ENCODE results near the gene LEMD2. TPM values are rescaled to one million over a fixed set of nuclear protein-coding genes. Genes with fewer than 3 reads are reported as not detected.

The LEMD2 gene
- total and polyA plus RNA-seq, 4 donors = 30.0 to 85.2 (median 65.0) TPM

DNA sequence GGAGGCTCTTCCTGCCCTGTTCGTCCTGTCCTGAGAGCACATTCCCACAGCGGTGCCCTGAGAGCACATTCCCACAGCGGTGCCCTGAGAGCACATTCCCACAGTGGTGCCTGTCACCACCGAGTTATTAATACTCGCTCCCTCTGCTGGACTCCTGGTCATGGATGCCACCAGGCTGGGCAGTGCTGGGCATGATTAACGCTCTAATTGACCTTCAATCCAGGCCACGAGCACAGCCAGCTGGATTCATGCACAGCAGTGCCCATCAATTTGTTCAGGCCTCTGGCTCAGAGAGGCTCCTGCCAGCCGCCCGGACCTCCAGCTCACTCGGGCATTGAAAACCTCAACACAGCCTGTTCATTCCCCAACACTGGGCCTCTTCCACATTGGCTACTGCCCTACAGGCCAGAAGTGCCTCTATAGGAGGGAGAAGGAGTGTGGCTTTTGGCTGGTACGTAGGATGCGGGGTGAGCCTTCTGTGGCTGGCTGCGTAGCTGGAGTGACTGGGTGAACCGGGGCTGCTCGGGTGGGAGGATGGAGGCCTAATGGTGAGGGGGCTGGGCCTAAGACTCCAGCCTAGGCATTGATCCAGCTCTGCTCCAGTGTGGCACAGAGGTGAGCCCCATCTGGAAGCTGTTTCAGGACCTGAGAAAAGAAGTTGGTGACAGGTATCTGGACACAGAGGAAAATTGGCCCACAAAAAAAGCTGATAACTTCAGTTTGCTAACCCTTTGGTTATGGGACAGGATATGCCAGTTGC is 51.5 kb downstream of the LEMD2 start:
- WGBS (ENCODE audit: insufficient coverage) = 36% methylated on average over 12 of the region's 15 CpGs
- peak in 2 of 6 donors; percentile 36 to 59 for DNase-seq (ENCODE audit: low read depth in 4 of 6, low spot score in 6 of 6)
- no peak overlapping the region for H3K27ac ChIP-seq (ENCODE audit: low read depth, low read length)

DNA sequence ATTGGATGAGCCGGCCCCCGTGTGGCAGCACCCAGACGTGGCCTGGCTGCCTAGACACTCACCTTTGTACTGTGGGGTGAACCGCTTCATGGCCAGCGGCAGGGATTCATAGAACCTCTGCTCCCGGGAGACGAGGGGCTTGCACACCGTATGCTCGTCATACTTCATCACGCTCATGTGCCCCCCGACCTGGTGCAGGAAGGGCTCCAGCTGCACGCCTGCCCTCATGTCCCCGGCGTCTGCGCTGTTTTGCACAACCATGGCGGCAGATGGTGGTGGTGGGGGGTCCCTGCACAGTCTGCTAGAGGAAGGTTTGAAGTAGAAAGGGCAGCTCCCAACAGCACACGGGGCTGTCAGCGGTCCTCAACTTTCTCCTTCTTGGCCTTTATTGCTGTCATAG is 53.7 kb downstream of the LEMD2 start:
- peaks cover 41% of the 10 kb centered on the region for H3K4me1 ChIP-seq (ENCODE audit: control insufficient read depth, insufficient read depth, low read length)
- no peaks in the 10 kb centered on the region for H3K36me3 ChIP-seq (ENCODE audit: control insufficient read depth, insufficient read depth, low read length)
- 79% methylated on average over 18 of the region's 18 CpGs for WGBS (ENCODE audit: insufficient coverage)
- H3K27me3 ChIP-seq (ENCODE audit: control insufficient read depth, insufficient read depth, low read length) = no peaks in the 10 kb centered on the region
- H3K27ac ChIP-seq (ENCODE audit: low read depth, low read length) = no peak overlapping the region
- H3K9me3 ChIP-seq (ENCODE audit: control insufficient read depth, insufficient read depth, low read length) = no peaks in the 10 kb centered on the region
- DNase-seq (ENCODE audit: low read depth in 4 of 6, low spot score in 6 of 6) = no peak
- no peak overlapping the region for H3K4me3 ChIP-seq (ENCODE audit: low read depth, low read length)

More for the DNA sequence above, 51.5 kb downstream of the LEMD2 start:
- Histone ChIP-seq H3K9me3 (ENCODE audit: control insufficient read depth, insufficient read depth, low read length) (no peaks in the 10 kb centered on the region), H3K36me3 (ENCODE audit: control insufficient read depth, insufficient read depth, low read length) (no peaks in the 10 kb centered on the region), H3K4me1 (ENCODE audit: control insufficient read depth, insufficient read depth, low read length) (peaks cover 27% of the 10 kb centered on the region), H3K4me3 (ENCODE audit: low read depth, low read length) (no peak overlapping the region), H3K27me3 (ENCODE audit: control insufficient read depth, insufficient read depth, low read length) (no peaks in the 10 kb centered on the region)

DNA sequence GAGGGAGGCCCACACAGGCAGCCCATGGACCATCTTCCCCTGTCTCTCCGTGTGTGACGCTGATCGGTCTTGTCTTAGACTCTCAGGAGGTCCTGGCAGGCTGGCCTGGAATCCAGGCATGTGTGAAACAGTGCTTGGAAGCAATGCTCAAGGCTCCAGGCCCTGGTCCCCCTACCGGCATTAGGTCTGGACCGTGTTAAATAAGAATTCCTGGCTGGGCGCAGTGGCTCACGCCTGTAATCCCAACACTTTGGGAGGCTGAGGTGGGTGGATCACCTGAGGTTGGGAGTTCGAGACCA is 55.3 kb downstream of the LEMD2 start:
- H3K27me3 ChIP-seq (ENCODE audit: control insufficient read depth, insufficient read depth, low read length) = no peaks in the 10 kb centered on the region
- peaks cover 42% of the 10 kb centered on the region for H3K4me1 ChIP-seq (ENCODE audit: control insufficient read depth, insufficient read depth, low read length)
- no peaks in the 10 kb centered on the region for H3K36me3 ChIP-seq (ENCODE audit: control insufficient read depth, insufficient read depth, low read length)
- no peak for DNase-seq (ENCODE audit: low read depth in 4 of 6, low spot score in 6 of 6)
- no peaks in the 10 kb centered on the region for H3K9me3 ChIP-seq (ENCODE audit: control insufficient read depth, insufficient read depth, low read length)
- H3K27ac ChIP-seq (ENCODE audit: low read depth, low read length) = no peak overlapping the region
- no peak overlapping the region for H3K4me3 ChIP-seq (ENCODE audit: low read depth, low read length)
- 88% methylated on average over 7 of the region's 8 CpGs for WGBS (ENCODE audit: insufficient coverage)

DNA sequence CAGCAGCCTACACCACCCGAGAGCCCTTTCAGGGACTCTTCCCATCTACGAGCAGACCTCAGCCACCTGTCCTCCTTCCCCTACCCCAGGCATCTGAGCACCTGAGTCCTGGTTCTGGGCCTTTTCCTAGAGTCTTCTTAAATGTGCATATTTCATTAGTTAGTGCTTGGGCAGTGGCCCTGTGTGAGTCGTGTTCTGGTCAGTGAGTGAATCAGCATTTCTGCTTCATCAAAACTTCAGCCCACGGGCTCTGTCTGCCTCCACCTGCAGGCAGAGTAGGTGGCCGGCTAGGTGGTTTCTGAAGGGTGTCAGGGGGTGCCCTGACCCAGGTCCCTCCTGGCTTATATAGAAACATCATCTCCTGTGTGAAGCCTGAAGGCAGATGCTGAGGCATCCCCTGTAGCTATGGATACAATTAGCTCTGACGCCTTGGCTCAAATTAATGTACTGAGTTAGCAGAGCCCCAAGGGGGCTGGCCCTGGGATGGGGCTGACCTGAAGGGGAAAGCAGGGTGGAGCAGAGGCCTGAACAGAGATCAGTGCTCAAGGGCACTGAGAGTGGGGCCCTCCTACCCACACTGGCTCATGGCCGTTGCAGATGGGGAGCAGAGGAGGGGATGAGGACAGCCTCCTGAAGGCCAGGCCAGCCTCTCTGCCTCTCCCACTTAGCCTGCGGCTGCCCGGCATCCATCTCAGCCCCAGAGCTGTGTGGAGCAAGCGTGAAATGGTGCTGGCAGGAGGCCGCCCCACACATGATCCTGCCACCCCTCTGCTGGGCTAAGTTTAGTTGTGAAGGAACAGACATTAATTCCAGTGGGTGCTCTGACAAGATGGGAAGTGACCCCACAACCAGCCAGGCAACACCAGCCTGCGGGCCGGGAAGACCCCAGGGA is 55.9 kb downstream of the LEMD2 start:
- no peak overlapping the region for H3K4me3 ChIP-seq (ENCODE audit: low read depth, low read length)
- no peaks in the 10 kb centered on the region for H3K36me3 ChIP-seq (ENCODE audit: control insufficient read depth, insufficient read depth, low read length)
- no peaks in the 10 kb centered on the region for H3K9me3 ChIP-seq (ENCODE audit: control insufficient read depth, insufficient read depth, low read length)
- 78% methylated on average over 8 of the region's 13 CpGs for WGBS (ENCODE audit: insufficient coverage)
- H3K27ac ChIP-seq (ENCODE audit: low read depth, low read length) = no peak overlapping the region
- no peaks in the 10 kb centered on the region for H3K27me3 ChIP-seq (ENCODE audit: control insufficient read depth, insufficient read depth, low read length)
- DNase-seq (ENCODE audit: low read depth in 4 of 6, low spot score in 6 of 6) = no peak
- H3K4me1 ChIP-seq (ENCODE audit: control insufficient read depth, insufficient read depth, low read length) = peaks cover 41% of the 10 kb centered on the region

DNA sequence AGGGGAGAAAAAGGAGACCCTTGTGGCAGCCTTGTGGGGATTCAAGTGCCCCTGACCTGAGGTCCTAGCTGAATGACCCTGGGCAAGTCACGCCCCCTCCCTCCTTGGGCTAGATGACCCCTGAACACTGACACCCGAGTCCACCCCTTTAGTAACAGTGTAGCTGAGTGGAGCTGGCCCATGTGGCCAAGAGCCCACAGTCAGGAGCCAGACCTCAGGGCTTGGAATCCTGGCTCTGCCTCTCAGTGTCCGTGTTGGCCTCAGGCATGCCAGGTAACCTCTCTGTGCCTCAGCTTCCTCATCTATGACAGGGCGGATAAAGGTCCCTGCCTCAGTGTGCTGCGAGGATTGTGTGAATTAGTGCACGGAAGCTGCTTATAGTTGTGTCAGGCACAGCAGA is 56.5 kb downstream of the LEMD2 start:
- no peaks in the 10 kb centered on the region for H3K36me3 ChIP-seq (ENCODE audit: control insufficient read depth, insufficient read depth, low read length)
- 85% methylated on average over 6 of the region's 6 CpGs for WGBS (ENCODE audit: insufficient coverage)
- no peak overlapping the region for H3K27ac ChIP-seq (ENCODE audit: low read depth, low read length)

DNA sequence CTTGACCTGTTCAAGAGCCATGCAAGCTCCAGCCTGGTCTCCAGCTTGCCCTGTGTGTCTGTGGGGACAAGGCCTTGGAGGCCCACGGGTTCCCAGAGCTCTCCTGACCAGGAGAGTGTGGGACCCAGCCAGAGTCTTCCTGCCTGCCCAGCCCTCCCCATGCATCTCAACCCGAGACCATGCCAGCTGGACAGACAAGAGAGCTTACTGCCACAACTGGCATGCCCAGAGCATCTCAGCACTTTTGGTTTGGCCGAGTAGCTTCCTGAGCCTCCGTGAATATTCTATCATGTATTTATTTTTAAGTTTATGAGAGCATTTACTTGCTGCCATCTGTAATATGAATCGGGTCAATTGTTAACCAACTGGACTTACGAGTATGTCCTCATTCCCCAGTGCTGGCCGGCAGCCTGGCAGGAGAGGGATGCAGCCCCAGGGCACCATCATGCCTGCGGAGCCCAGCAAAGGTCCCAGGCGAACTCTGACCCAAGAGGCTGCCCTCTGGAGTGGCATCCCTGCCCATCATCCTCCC is 57.1 kb downstream of the LEMD2 start:
- peak in 1 of 6 donors; percentile 17 for DNase-seq (ENCODE audit: low read depth in 4 of 6, low spot score in 6 of 6)
- Histone ChIP-seq H3K9me3 (ENCODE audit: control insufficient read depth, insufficient read depth, low read length) (no peaks in the 10 kb centered on the region), H3K27me3 (ENCODE audit: control insufficient read depth, insufficient read depth, low read length) (no peaks in the 10 kb centered on the region), H3K36me3 (ENCODE audit: control insufficient read depth, insufficient read depth, low read length) (no peaks in the 10 kb centered on the region), H3K4me1 (ENCODE audit: control insufficient read depth, insufficient read depth, low read length) (peaks cover 35% of the 10 kb centered on the region), H3K4me3 (ENCODE audit: low read depth, low read length) (no peak overlapping the region), H3K27ac (ENCODE audit: low read depth, low read length) (no peak overlapping the region)
- 83% methylated on average over 7 of the region's 9 CpGs for WGBS (ENCODE audit: insufficient coverage)

More for the DNA sequence above, 56.5 kb downstream of the LEMD2 start:
- Histone ChIP-seq H3K4me3 (ENCODE audit: low read depth, low read length) (no peak overlapping the region), H3K9me3 (ENCODE audit: control insufficient read depth, insufficient read depth, low read length) (no peaks in the 10 kb centered on the region), H3K4me1 (ENCODE audit: control insufficient read depth, insufficient read depth, low read length) (peaks cover 35% of the 10 kb centered on the region), H3K27me3 (ENCODE audit: control insufficient read depth, insufficient read depth, low read length) (no peaks in the 10 kb centered on the region)
- DNase-seq (ENCODE audit: low read depth in 4 of 6, low spot score in 6 of 6) = no peak

DNA sequence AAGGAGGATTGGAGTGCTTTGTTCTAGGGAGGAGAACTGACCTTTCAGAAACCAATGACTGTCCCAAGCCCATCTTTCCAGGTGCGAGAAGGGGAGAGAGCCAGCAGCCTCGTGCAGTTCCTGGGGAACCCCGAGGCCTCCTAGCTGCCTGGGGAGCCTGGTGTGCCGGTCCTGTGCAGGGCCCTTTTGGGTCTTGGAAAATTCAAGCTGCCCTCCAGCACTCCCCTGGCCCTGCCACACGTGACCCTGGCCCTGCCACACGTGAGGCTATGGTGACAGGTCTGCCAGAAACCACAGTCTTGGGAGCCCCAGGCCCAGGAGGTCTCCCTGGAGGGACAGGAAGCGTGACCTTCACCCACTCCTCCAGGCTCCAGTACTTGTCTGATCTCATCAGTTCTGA is 57.9 kb downstream of the LEMD2 start:
- 78% methylated on average over 7 of the region's 7 CpGs for WGBS (ENCODE audit: insufficient coverage)
- Histone ChIP-seq H3K9me3 (ENCODE audit: control insufficient read depth, insufficient read depth, low read length) (no peaks in the 10 kb centered on the region), H3K4me1 (ENCODE audit: control insufficient read depth, insufficient read depth, low read length) (peaks cover 41% of the 10 kb centered on the region), H3K4me3 (ENCODE audit: low read depth, low read length) (no peak overlapping the region), H3K27ac (ENCODE audit: low read depth, low read length) (no peak overlapping the region), H3K36me3 (ENCODE audit: control insufficient read depth, insufficient read depth, low read length) (no peaks in the 10 kb centered on the region), H3K27me3 (ENCODE audit: control insufficient read depth, insufficient read depth, low read length) (no peaks in the 10 kb centered on the region)
- no peak for DNase-seq (ENCODE audit: low read depth in 4 of 6, low spot score in 6 of 6)

DNA sequence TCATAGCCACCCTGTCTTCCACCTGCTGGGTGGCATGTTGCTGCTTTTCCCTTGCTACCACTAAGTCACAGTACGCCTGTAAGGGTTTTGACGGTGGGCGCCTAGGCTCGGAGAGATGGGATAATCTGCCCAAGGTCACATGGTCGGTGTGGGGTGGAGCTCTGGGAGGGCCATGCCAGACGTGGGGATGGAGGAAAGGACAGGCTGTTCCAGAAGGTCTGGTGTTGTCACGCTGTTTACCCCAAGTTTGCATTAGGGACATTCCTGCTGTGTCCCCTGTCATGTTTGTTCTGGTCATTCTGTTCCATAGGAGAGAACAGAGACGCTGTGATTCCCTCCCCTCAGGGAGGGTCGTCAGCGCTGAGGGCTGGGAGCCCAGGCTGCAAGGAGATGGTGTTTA is 58.3 kb downstream of the LEMD2 start:
- DNase-seq (ENCODE audit: low read depth in 4 of 6, low spot score in 6 of 6) = no peak
- 74% methylated on average over 8 of the region's 10 CpGs for WGBS (ENCODE audit: insufficient coverage)
- Histone ChIP-seq H3K9me3 (ENCODE audit: control insufficient read depth, insufficient read depth, low read length) (no peaks in the 10 kb centered on the region), H3K4me3 (ENCODE audit: low read depth, low read length) (no peak overlapping the region), H3K27me3 (ENCODE audit: control insufficient read depth, insufficient read depth, low read length) (no peaks in the 10 kb centered on the region), H3K4me1 (ENCODE audit: control insufficient read depth, insufficient read depth, low read length) (peaks cover 42% of the 10 kb centered on the region), H3K36me3 (ENCODE audit: control insufficient read depth, insufficient read depth, low read length) (no peaks in the 10 kb centered on the region), H3K27ac (ENCODE audit: low read depth, low read length) (no peak overlapping the region)

DNA sequence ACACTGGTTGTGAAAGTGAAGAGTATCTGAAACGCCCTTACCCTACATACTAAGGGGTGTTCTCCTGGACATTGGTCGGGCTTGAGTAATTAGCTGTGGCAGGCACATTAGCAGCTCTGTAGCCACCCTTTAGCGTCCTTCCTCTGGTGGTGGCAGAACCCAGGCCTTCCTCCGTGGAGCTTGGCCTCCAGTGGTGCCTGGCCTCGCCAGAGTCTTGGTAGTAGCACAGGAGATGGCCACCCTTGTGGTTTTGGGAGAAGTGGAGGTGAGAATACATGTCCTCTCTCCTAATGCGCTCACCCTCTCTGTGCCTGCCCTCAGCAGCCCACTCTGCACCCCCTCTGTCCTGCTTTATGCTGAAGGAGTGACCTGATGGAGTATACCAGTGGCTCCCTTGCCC is 59.9 kb downstream of the LEMD2 start:
- Histone ChIP-seq H3K27ac (ENCODE audit: low read depth, low read length) (no peak overlapping the region), H3K4me3 (ENCODE audit: low read depth, low read length) (no peak overlapping the region), H3K27me3 (ENCODE audit: control insufficient read depth, insufficient read depth, low read length) (no peaks in the 10 kb centered on the region), H3K36me3 (ENCODE audit: control insufficient read depth, insufficient read depth, low read length) (no peaks in the 10 kb centered on the region), H3K9me3 (ENCODE audit: control insufficient read depth, insufficient read depth, low read length) (no peaks in the 10 kb centered on the region), H3K4me1 (ENCODE audit: control insufficient read depth, insufficient read depth, low read length) (peaks cover 46% of the 10 kb centered on the region)
- no peak for DNase-seq (ENCODE audit: low read depth in 4 of 6, low spot score in 6 of 6)
- WGBS (ENCODE audit: insufficient coverage) = 100% methylated on average over 1 of the region's 6 CpGs

All from spinal cord (tissue), 10 donors.